HepG2 (cell line): ENCODE measurements around the gene SPAG9. TPM values are rescaled to one million over a fixed set of nuclear protein-coding genes. Genes with fewer than 3 reads are reported as not detected.

Experiments used
- BORCS8-MEF2B ChIP-seq: sonication (generic); formaldehyde crosslinking; IDR thresholded peaks from 2 replicates; pipeline ENCODE4 v1.8.0; 2022; ENCODE audit warnings: mild to moderate bottlenecking, missing genetic modification reagents
- EED ChIP-seq: sonication (generic); formaldehyde crosslinking; IDR thresholded peaks from 2 replicates; pipeline ENCODE4 v1.5.0; 2020; ENCODE audit warnings: mild to moderate bottlenecking, missing genetic modification reagents
- EP300 ChIP-seq, 3 experiments: sonication (generic) in 1 of 3; formaldehyde crosslinking in 1 of 3; IDR thresholded peaks; 2 replicates each; pipeline versions ENCODE4 v1.5.1 to v1.6.1; 2011 to 2020; ENCODE audit warnings: low read depth in 2 of 3, low read length in 2 of 3, borderline replicate concordance in 1 of 3, improper control_type of control experiment in 1 of 3, mild to moderate bottlenecking in 1 of 3, missing genetic modification reagents in 1 of 3, moderate library complexity in 1 of 3
- FOSL2 ChIP-seq: sonication (generic); formaldehyde crosslinking; IDR thresholded peaks from 2 replicates; pipeline ENCODE4 v1.4.0; 2020; ENCODE audit warnings: missing genetic modification reagents
- GMEB2 ChIP-seq: IDR thresholded peaks from 2 replicates; pipeline ENCODE4 v1.6.1; 2016; ENCODE audit warnings: missing biosample characterization, missing genetic modification reagents, low read depth
- HNRNPLL ChIP-seq: fragments of 200-400 bp; formaldehyde crosslinking; IDR thresholded peaks from 2 replicates; pipeline ENCODE4 v1.6.1; 2017; ENCODE audit warnings: mild to moderate bottlenecking, low read depth, low read length; ENCODE audit not compliant: poor library complexity, severe bottlenecking
- HOXA5 ChIP-seq: sonication (generic); formaldehyde crosslinking; IDR thresholded peaks from 2 replicates; pipeline ENCODE4 v1.4.0; 2020; ENCODE audit warnings: missing genetic modification reagents
- MIER2 ChIP-seq: IDR thresholded peaks from 2 replicates; pipeline ENCODE4 v1.6.1; 2016; ENCODE audit warnings: missing biosample characterization, missing genetic modification reagents
- MTF2 ChIP-seq: sonication (generic); formaldehyde crosslinking; IDR thresholded peaks from 2 replicates; pipeline ENCODE4 v1.5.0; 2020; ENCODE audit warnings: missing genetic modification reagents, borderline replicate concordance
- MXD4 ChIP-seq: IDR thresholded peaks from 2 replicates; pipeline ENCODE4 v1.6.1; 2016; ENCODE audit warnings: mild to moderate bottlenecking, missing biosample characterization, missing genetic modification reagents
- NFRKB ChIP-seq: fragments of 450-650 bp; IDR thresholded peaks from 2 replicates; pipeline ENCODE4 v1.6.1; 2017
- NPAS2 ChIP-seq: sonication (generic); formaldehyde crosslinking; IDR thresholded peaks from 2 replicates; pipeline ENCODE4 v1.8.0; 2022; ENCODE audit warnings: mild to moderate bottlenecking, missing genetic modification reagents, borderline replicate concordance
- PLRG1 ChIP-seq: fragments of 450-650 bp; conservative IDR thresholded peaks from 2 replicates; pipeline ENCODE4 v1.6.1; 2016
- POGZ ChIP-seq: sonication (generic); formaldehyde crosslinking; IDR thresholded peaks from 2 replicates; pipeline ENCODE4 v1.4.0; 2020; ENCODE audit warnings: mild to moderate bottlenecking, missing genetic modification reagents
- POLR2G ChIP-seq: fragments of 200-400 bp; formaldehyde crosslinking; IDR thresholded peaks from 2 replicates; pipeline ENCODE4 v1.6.1; 2018; ENCODE audit warnings: mild to moderate bottlenecking, low read depth, low read length, moderate library complexity
- PRPF4 ChIP-seq: fragments of 200-400 bp; formaldehyde crosslinking; IDR thresholded peaks from 2 replicates; pipeline ENCODE4 v1.6.1; 2016; ENCODE audit warnings: low read length, low read depth; ENCODE audit not compliant: poor library complexity, severe bottlenecking
- REL ChIP-seq: sonication (generic); formaldehyde crosslinking; conservative IDR thresholded peaks from 2 replicates; pipeline ENCODE4 v1.8.0; 2022; ENCODE audit warnings: mild to moderate bottlenecking, missing genetic modification reagents, moderate library complexity
- SMAD3 ChIP-seq: sonication (generic); formaldehyde crosslinking; IDR thresholded peaks from 2 replicates; pipeline ENCODE4 v1.4.0; 2020; ENCODE audit warnings: missing genetic modification reagents
- SNAI1 ChIP-seq: sonication (generic); formaldehyde crosslinking; IDR thresholded peaks from 2 replicates; pipeline ENCODE4 v1.5.0; 2020; ENCODE audit warnings: mild to moderate bottlenecking, missing genetic modification reagents, borderline replicate concordance
- SYNCRIP ChIP-seq: fragments of 200-400 bp; formaldehyde crosslinking; IDR thresholded peaks from 2 replicates; pipeline ENCODE4 v1.6.1; 2018; ENCODE audit warnings: mild to moderate bottlenecking, low read depth, low read length; ENCODE audit not compliant: insufficient read depth
- U2AF2 ChIP-seq: fragments of 200-400 bp; formaldehyde crosslinking; IDR thresholded peaks from 2 replicates; pipeline ENCODE4 v1.6.1; 2017; ENCODE audit warnings: low read depth, mild to moderate bottlenecking, low read length
- ZBTB37 ChIP-seq: sonication (generic); formaldehyde crosslinking; IDR thresholded peaks from 2 replicates; pipeline ENCODE4 v1.4.0; 2020; ENCODE audit warnings: mild to moderate bottlenecking, missing genetic modification reagents
- ZFP90 ChIP-seq: sonication (generic); formaldehyde crosslinking; IDR thresholded peaks from 2 replicates; pipeline ENCODE4 v1.8.0; 2022; ENCODE audit warnings: missing genetic modification reagents, mild to moderate bottlenecking, inconsistent platforms, borderline replicate concordance
- ZNF282 ChIP-seq: fragments of 450-650 bp; IDR thresholded peaks from 2 replicates; pipeline ENCODE4 v1.6.1; 2018; ENCODE audit not compliant: partially characterized antibody
- ZNF337 ChIP-seq: sonication (generic); formaldehyde crosslinking; IDR thresholded peaks from 2 replicates; pipeline ENCODE4 v1.5.1; 2020; ENCODE audit warnings: missing genetic modification reagents, low read depth, mild to moderate bottlenecking, borderline replicate concordance
- ZNF550 ChIP-seq: sonication (generic); formaldehyde crosslinking; IDR thresholded peaks from 2 replicates; pipeline ENCODE4 v1.4.0; 2020; ENCODE audit warnings: mild to moderate bottlenecking, missing genetic modification reagents, borderline replicate concordance
- ZNF816 ChIP-seq: sonication (generic); formaldehyde crosslinking; IDR thresholded peaks from 2 replicates; pipeline ENCODE4 v1.8.0; 2022; ENCODE audit warnings: missing genetic modification reagents, mild to moderate bottlenecking, borderline replicate concordance
- ZSCAN12 ChIP-seq: sonication (generic); formaldehyde crosslinking; IDR thresholded peaks from 2 replicates; pipeline ENCODE4 v1.9.0; 2021; ENCODE audit warnings: mild to moderate bottlenecking, missing genetic modification reagents
- ZSCAN30 ChIP-seq: sonication (generic); formaldehyde crosslinking; IDR thresholded peaks from 2 replicates; pipeline ENCODE4 v1.5.0; 2020; ENCODE audit warnings: mild to moderate bottlenecking, missing genetic modification reagents
- polyA plus RNA-seq, 8 experiments: library from polyadenylated mRNA; depleted of rRNA in 3 of 8; stranded (reverse) in 7 of 8; unstranded in 1 of 8; fragments of >200 nt; fragmentation: Illumina TruSeq in 4 of 8; extraction: Trizol in 4 of 8; gene quantifications; 2 replicates each; pipeline versions ENCODE4 v1.2.1 to v1.2.3, GENCODE V29; 2011 to 2016; ENCODE audit warnings: low read depth in 4 of 8, missing spikeins in 1 of 8, mixed read lengths in 1 of 8; ENCODE audit not compliant: insufficient read depth in 1 of 8
- total RNA-seq, 5 experiments: library from RNA; depleted of rRNA; stranded (reverse); fragments of >200 nt; fragmentation: Illumina TruSeq; extraction: Trizol; gene quantifications; 2 replicates each; pipeline ENCODE4 v1.2.3, GENCODE V29; 2016; ENCODE audit warnings: low read depth in 1 of 5

SPAG9 gene
- total and polyA plus RNA-seq, 2 of the 13 experiments (the other 11 are each of a cell fraction or from before 2014, with no cell fraction given) = 43.2 to 78.6 TPM

- TF ChIP-seq ZFP90 (CRISPR knock-in tag) (0 out of 2 replicates have a peak, but pooled peaks have one; percentile 74), GMEB2 (CRISPR knock-in tag) (no peak), PLRG1 (no peak), BORCS8-MEF2B (CRISPR knock-in tag) (0 out of 2 replicates have a peak, but pooled peaks have one; percentile 51), ZNF282 (no peak), REL (no peak), ZNF816 (CRISPR knock-in tag) (no peak), HOXA5 (CRISPR knock-in tag) (no peak), MTF2 (CRISPR knock-in tag) (no peak), SMAD3 (CRISPR knock-in tag) (no peak), FOSL2 (no peak; the same call in 1 of the 2 replicates), HNRNPLL (no peak), ZSCAN12 (CRISPR knock-in tag) (no peak), MXD4 (CRISPR knock-in tag) (0 out of 2 replicates have a peak, but pooled peaks have one; percentile 53), NPAS2 (CRISPR knock-in tag) (no peak), ZNF337 (CRISPR knock-in tag) (peak; percentile 44; the same call in 1 of the 2 replicates), ZSCAN30 (CRISPR knock-in tag) (no peak), MIER2 (CRISPR knock-in tag) (no peak), U2AF2 (no peak), ZNF550 (no peak), POLR2G (no peak), SNAI1 (CRISPR knock-in tag) (no peak), POGZ (CRISPR knock-in tag) (no peak), PRPF4 (no peak), ZBTB37 (no peak), EED (CRISPR knock-in tag) (peak; percentile 34; the same call in 1 of the 2 replicates), EP300 (IDR thresholded peaks at IDR 0.05; ENCODE audit: low read depth in 2 of 2, low read length in 2 of 2) (no peak), EP300 (CRISPR knock-in tag; IDR thresholded peaks at IDR 0.05; ENCODE audit: borderline replicate concordance) (0 out of 2 replicates have a peak, but pooled peaks have one; percentile 16), NFRKB (no peak), SYNCRIP (no peak)
Measured at GRCh38 chr17:50956750-50957523, 163.7 kb downstream of the SPAG9 start (continued).
